ENCODE measurements around the gene PPM1F.
"Not testable (repeated sequence)": the region's sequence is repeated elsewhere in the genome, so short reads cannot be mapped to it uniquely, and the experiment has no call there.

The PPM1F gene

GRCh38 chr22:21919526-21920307 lies 32.9 kb downstream of the PPM1F start:
- no peak for ATAC-seq

- no peak for ATAC-seq
These were observed 34.0 kb downstream of the PPM1F start for GRCh38 chr22:21918466-21919185.

- ATAC-seq: no peak
These were observed 34.7 kb downstream of the PPM1F start for GRCh38 chr22:21917959-21918261.

- ATAC-seq: no peak
These were observed 35.3 kb downstream of the PPM1F start for GRCh38 chr22:21917181-21917958.

- ATAC-seq: no peak
These were observed 36.2 kb downstream of the PPM1F start for GRCh38 chr22:21916309-21916918.

GRCh38 chr22:21915624-21916308 lies 36.9 kb downstream of the PPM1F start:
- no peak for ATAC-seq

GRCh38 chr22:21914033-21914642 lies 38.5 kb downstream of the PPM1F start:
- not testable (repeated sequence) for ATAC-seq

- not testable (repeated sequence) for ATAC-seq
These were observed 42.3 kb downstream of the PPM1F start for GRCh38 chr22:21910367-21910766.

- no peak for ATAC-seq
These were observed 42.8 kb downstream of the PPM1F start for GRCh38 chr22:21909871-21910270.

- no peak for ATAC-seq
These were observed 44.8 kb downstream of the PPM1F start for GRCh38 chr22:21907638-21908522.

GRCh38 chr22:21905234-21905633 lies 47.4 kb downstream of the PPM1F start:
- ATAC-seq: not testable (repeated sequence)

- ATAC-seq: no peak
These were observed 48.3 kb downstream of the PPM1F start for GRCh38 chr22:21904250-21904789.

GRCh38 chr22:21903283-21903682 lies 49.4 kb downstream of the PPM1F start:
- ATAC-seq: no peak

GRCh38 chr22:21902296-21903087 lies 50.2 kb downstream of the PPM1F start:
- ATAC-seq: no peak

GRCh38 chr22:21898354-21898896 lies 54.2 kb downstream of the PPM1F start:
- no peak for ATAC-seq

GRCh38 chr22:21896951-21897513 lies 55.6 kb downstream of the PPM1F start:
- no peak for ATAC-seq

- ATAC-seq: not testable (repeated sequence)
These were observed 56.4 kb downstream of the PPM1F start for GRCh38 chr22:21896275-21896674.

GRCh38 chr22:21894799-21895198 lies 57.8 kb downstream of the PPM1F start:
- no peak for ATAC-seq
